Tibial artery (tissue), 4 donors: ENCODE data around the gene TAF9.

ENCODE experiments used
- DNase-seq, 2 donors: peaks; one replicate each; pipeline ENCODE4 v3.0.0-alpha.2; 2019
- H3K27ac ChIP-seq, 2 donors: fragments of 200-600 bp; sonication (generic) in 1 of 2; 1 replicate in 1 of 2; 2 replicates in 1 of 2; pipeline ENCODE4 v1.5.1; 2018 to 2019; ENCODE audit warnings: mild to moderate bottlenecking in 1 of 2
- H3K27me3 ChIP-seq, 2 donors: fragments of 200-600 bp; sonication (generic) in 1 of 2; one replicate each; pipeline versions ENCODE4 v1.5.1 to v1.6.0; 2016 to 2019
- H3K36me3 ChIP-seq, 3 donors: fragments of 200-600 bp; sonication (generic) in 2 of 3; one replicate each; pipeline ENCODE4 v1.5.1; 2016 to 2019; ENCODE audit warnings: mild to moderate bottlenecking in 2 of 3
- H3K4me1 ChIP-seq, 4 donors: fragments of 200-600 bp; sonication (generic) in 2 of 4; 1 replicate in 3 of 4; 2 replicates in 1 of 4; pipeline ENCODE4 v1.5.1; 2016 to 2019
- H3K4me3 ChIP-seq, 2 donors: fragments of 200-600 bp; sonication (generic) in 1 of 2; 1 replicate in 1 of 2; 2 replicates in 1 of 2; pipeline ENCODE4 v1.5.1; 2018 to 2019; ENCODE audit warnings: mild to moderate bottlenecking in 2 of 2
- H3K9me3 ChIP-seq, 3 donors: fragments of 200-600 bp; sonication (generic) in 1 of 3; one replicate each; pipeline ENCODE4 v1.5.1; 2016 to 2019
- intact Hi-C: fragments of 100-400 bp; cut with DNase I; formaldehyde crosslinking; loops from one replicate; pipeline ENCODE4 v1.15.0; 2023; ENCODE audit warnings: low total_unique reads
- TF ChIP-seq, protein P1 (sequence below), 2 experiments: fragments of 200-600 bp in 1 of 2; fragments of 450-650 bp in 1 of 2; IDR thresholded peaks; one replicate each; pipeline ENCODE4 v1.5.1; 2017 to 2019; ENCODE audit warnings: antibody characterized with exemption in 2 of 2, mild to moderate bottlenecking in 1 of 2, moderate library complexity in 1 of 2

Gene TAF9

GRCh38 chr5:69317391-69317790 lies 51.9 kb downstream of the TAF9 start:
- Histone ChIP-seq H3K27me3 (no peaks in the 10 kb centered on the region), H3K4me3 (no peak overlapping the region), H3K9me3 (no peaks in the 10 kb centered on the region), H3K36me3 (peaks cover 5 to 49% (median 17%) of the 10 kb centered on the region in 3 donors), H3K4me1 (no peaks in the 10 kb centered on the region), H3K27ac (no peak overlapping the region)
- intact Hi-C loops = no loop called here
- no peak for DNase-seq
- TF ChIP-seq, protein P1, sequence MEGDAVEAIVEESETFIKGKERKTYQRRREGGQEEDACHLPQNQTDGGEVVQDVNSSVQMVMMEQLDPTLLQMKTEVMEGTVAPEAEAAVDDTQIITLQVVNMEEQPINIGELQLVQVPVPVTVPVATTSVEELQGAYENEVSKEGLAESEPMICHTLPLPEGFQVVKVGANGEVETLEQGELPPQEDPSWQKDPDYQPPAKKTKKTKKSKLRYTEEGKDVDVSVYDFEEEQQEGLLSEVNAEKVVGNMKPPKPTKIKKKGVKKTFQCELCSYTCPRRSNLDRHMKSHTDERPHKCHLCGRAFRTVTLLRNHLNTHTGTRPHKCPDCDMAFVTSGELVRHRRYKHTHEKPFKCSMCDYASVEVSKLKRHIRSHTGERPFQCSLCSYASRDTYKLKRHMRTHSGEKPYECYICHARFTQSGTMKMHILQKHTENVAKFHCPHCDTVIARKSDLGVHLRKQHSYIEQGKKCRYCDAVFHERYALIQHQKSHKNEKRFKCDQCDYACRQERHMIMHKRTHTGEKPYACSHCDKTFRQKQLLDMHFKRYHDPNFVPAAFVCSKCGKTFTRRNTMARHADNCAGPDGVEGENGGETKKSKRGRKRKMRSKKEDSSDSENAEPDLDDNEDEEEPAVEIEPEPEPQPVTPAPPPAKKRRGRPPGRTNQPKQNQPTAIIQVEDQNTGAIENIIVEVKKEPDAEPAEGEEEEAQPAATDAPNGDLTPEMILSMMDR (IDR thresholded peaks at IDR 0.05) = no peak

GRCh38 chr5:69315972-69316371 lies 53.3 kb downstream of the TAF9 start:
- no peaks in the 10 kb centered on the region for H3K9me3 ChIP-seq
- DNase-seq = no peak
- TF ChIP-seq, protein P1 (IDR thresholded peaks at IDR 0.05) = no peak
- H3K27ac ChIP-seq = no peak overlapping the region
- intact Hi-C loops = no loop called here
- peaks cover 5 to 57% (median 17%) of the 10 kb centered on the region in 3 donors for H3K36me3 ChIP-seq
- H3K27me3 ChIP-seq = no peaks in the 10 kb centered on the region
- H3K4me3 ChIP-seq = no peak overlapping the region
- no peaks in the 10 kb centered on the region for H3K4me1 ChIP-seq
